PC-9 (cell line): ENCODE measurements around the gene BCR.

ENCODE experiments used
- EZH2 ChIP-seq: fragments of 200-600 bp; sonication (generic); IDR thresholded peaks from 2 replicates; pipeline ENCODE4 v1.8.0; 2017; ENCODE audit warnings: antibody characterized with exemption, low read depth
- TF ChIP-seq, protein P1 (sequence below): fragments of 200-600 bp; sonication (generic); conservative IDR thresholded peaks from 2 replicates; pipeline ENCODE4 v1.6.1; 2017; ENCODE audit warnings: mixed run types, antibody characterized with exemption, mild to moderate bottlenecking, moderate library complexity

DNA sequence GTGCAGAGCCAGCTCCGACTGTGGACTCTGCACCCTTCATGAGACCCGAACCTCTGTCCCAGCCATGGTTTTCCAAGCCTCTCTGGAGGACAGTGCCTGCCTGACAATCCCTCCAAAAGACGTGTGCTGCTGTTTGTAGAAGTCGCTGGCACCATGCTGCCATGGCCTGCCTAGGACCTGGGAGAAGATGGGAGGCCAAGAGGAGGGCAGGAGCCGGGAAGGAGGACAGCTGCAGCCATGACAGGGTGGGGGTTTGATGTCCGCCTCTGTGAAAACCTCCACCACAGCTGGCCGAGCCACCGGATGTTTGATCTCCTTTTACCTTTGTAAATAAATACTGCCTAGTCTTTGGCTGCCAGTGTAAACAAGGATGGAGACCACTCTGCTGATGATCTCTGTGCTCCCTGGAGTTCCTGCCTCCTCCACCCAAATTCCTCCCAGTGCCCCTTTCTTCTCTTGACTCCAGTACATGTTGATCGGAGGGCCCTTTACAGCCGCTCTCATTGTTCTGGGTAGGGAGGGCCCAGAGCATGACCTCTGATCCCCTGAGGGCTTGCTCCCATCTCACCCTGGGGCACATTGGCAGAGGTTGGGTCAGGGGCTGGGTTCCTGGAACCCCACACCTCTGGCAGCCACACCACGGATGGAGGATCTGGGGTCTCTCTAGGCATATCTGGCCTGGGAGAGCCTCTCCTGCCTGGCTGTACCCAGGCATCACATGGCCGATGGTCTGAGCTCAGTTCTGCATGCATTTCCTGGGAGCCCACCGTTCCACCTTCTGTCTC lies 66.9 kb downstream of the BCR start:
- TF ChIP-seq, protein P1, sequence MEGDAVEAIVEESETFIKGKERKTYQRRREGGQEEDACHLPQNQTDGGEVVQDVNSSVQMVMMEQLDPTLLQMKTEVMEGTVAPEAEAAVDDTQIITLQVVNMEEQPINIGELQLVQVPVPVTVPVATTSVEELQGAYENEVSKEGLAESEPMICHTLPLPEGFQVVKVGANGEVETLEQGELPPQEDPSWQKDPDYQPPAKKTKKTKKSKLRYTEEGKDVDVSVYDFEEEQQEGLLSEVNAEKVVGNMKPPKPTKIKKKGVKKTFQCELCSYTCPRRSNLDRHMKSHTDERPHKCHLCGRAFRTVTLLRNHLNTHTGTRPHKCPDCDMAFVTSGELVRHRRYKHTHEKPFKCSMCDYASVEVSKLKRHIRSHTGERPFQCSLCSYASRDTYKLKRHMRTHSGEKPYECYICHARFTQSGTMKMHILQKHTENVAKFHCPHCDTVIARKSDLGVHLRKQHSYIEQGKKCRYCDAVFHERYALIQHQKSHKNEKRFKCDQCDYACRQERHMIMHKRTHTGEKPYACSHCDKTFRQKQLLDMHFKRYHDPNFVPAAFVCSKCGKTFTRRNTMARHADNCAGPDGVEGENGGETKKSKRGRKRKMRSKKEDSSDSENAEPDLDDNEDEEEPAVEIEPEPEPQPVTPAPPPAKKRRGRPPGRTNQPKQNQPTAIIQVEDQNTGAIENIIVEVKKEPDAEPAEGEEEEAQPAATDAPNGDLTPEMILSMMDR: no peak
- TF ChIP-seq EZH2: no peak
